Measurements from ENCODE around the gene MCM10.

Gene MCM10

GRCh38 chr10:13163859-13164258 is 2.5 kb downstream of the MCM10 start:
- no peak for DNase-seq (ENCODE audit: low read depth in 2 of 2, low spot score in 1 of 2)

GRCh38 chr10:13165177-13165576 is 3.8 kb downstream of the MCM10 start:
- DNase-seq (ENCODE audit: low read depth in 2 of 2, low spot score in 1 of 2): no peak

- DNase-seq (ENCODE audit: low read depth in 2 of 2, low spot score in 1 of 2): no peak
Measured at GRCh38 chr10:13167568-13167967, 6.2 kb downstream of the MCM10 start.

GRCh38 chr10:13168781-13169180 is 7.4 kb downstream of the MCM10 start:
- DNase-seq (ENCODE audit: low read depth in 2 of 2, low spot score in 1 of 2): no peak

GRCh38 chr10:13173616-13174015 is 12.3 kb downstream of the MCM10 start:
- DNase-seq (ENCODE audit: low read depth in 2 of 2, low spot score in 1 of 2): no peak

GRCh38 chr10:13180788-13181187 is 19.4 kb downstream of the MCM10 start:
- DNase-seq (ENCODE audit: low read depth in 2 of 2, low spot score in 1 of 2): no peak

GRCh38 chr10:13182424-13182823 is 21.1 kb downstream of the MCM10 start:
- DNase-seq (ENCODE audit: low read depth in 2 of 2, low spot score in 1 of 2): no peak

- DNase-seq (ENCODE audit: low read depth in 2 of 2, low spot score in 1 of 2): no peak
Measured at GRCh38 chr10:13183625-13184024, 22.3 kb downstream of the MCM10 start.

GRCh38 chr10:13184276-13184675 is 22.9 kb downstream of the MCM10 start:
- DNase-seq (ENCODE audit: low read depth in 2 of 2, low spot score in 1 of 2): no peak

GRCh38 chr10:13184730-13185514 is 23.6 kb downstream of the MCM10 start:
- DNase-seq (ENCODE audit: low read depth in 2 of 2, low spot score in 1 of 2): no peak

- DNase-seq (ENCODE audit: low read depth in 2 of 2, low spot score in 1 of 2): no peak
Measured at GRCh38 chr10:13187135-13187534, 25.8 kb downstream of the MCM10 start.

- no peak for DNase-seq (ENCODE audit: low read depth in 2 of 2, low spot score in 1 of 2)
Measured at GRCh38 chr10:13188593-13188992, 27.2 kb downstream of the MCM10 start.

GRCh38 chr10:13189961-13190360 is 28.6 kb downstream of the MCM10 start:
- no peak for DNase-seq (ENCODE audit: low read depth in 2 of 2, low spot score in 1 of 2)

GRCh38 chr10:13190816-13191215 is 29.5 kb downstream of the MCM10 start:
- no peak for DNase-seq (ENCODE audit: low read depth in 2 of 2, low spot score in 1 of 2)

GRCh38 chr10:13191362-13191761 is 30.0 kb downstream of the MCM10 start:
- DNase-seq (ENCODE audit: low read depth in 2 of 2, low spot score in 1 of 2): no peak

GRCh38 chr10:13193637-13194036 is 32.3 kb downstream of the MCM10 start:
- DNase-seq (ENCODE audit: low read depth in 2 of 2, low spot score in 1 of 2): no peak

- DNase-seq (ENCODE audit: low read depth in 2 of 2, low spot score in 1 of 2): no peak
Measured at GRCh38 chr10:13195016-13195415, 33.7 kb downstream of the MCM10 start.

- no peak for DNase-seq (ENCODE audit: low read depth in 2 of 2, low spot score in 1 of 2)
Measured at GRCh38 chr10:13201132-13201531, 39.8 kb downstream of the MCM10 start.

GRCh38 chr10:13206091-13206490 is 44.7 kb downstream of the MCM10 start:
- no peak for DNase-seq (ENCODE audit: low read depth in 2 of 2, low spot score in 1 of 2)

GRCh38 chr10:13206546-13207443 is 45.4 kb downstream of the MCM10 start:
- no peak for DNase-seq (ENCODE audit: low read depth in 2 of 2, low spot score in 1 of 2)

- no peak for DNase-seq (ENCODE audit: low read depth in 2 of 2, low spot score in 1 of 2)
Measured at GRCh38 chr10:13213163-13213562, 51.8 kb downstream of the MCM10 start.

- DNase-seq (ENCODE audit: low read depth in 2 of 2, low spot score in 1 of 2): no peak
Measured at GRCh38 chr10:13218878-13219277, 57.5 kb downstream of the MCM10 start.
